ENCODE results near the gene NHERF1. TPM values are rescaled to one million over a fixed set of nuclear protein-coding genes. Genes with fewer than 3 reads are reported as not detected.

Gene NHERF1
- total and polyA plus RNA-seq, 2 donors (not counting 1 experiment from before 2014, with no cell fraction given): 56.2 to 81.8 TPM

DNA sequence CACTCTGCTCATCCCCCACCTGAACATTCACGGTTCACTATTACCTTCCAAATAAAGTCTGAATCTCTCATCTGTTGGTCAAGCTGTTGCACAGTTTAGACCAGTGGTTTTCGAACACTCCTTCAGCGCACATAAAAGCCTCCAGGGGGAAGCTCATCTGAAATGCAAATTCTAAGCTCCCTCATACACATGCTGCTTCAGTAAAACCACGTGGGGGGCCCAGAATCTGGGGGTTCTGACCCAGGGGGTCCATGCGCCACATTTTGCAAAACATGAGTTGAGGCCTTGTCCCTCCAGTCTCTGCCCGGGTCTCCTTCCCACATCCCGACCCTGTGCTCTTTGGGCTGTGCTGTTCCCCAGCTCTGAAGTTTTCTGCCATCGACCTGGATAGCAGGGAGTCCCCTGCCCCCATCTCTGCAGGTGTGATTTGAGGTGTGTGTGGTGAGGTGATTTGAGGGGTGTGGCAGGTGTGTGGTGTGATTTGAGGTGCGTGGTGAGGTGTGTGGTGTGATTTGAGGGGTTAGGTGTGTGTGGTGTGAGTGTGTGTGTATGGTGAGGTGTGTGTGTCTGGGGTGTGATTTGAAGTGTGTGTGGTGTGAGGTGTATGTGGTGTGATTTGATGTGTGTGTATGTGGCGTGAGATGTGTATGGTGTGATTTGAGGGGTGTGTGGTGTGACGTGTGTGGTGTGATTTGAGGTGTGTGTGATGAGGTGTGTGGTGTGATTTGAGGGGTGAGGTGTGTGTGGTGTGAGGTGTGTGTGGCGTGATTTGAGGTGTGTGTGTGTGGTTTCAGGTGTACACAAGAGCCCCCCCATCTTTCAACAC is 16.2 kb upstream of the NHERF1 start:
- Histone ChIP-seq H2AFZ (ENCODE audit: insufficient read depth, low read depth, low read length, poor library complexity, severe bottlenecking) (no peak overlapping the region), H3K79me2 (ENCODE audit: control insufficient read depth, insufficient read depth, low read length) (no peaks in the 10 kb centered on the region), H3K9me3 (ENCODE audit: control extremely low read depth in 1 of 3, control insufficient read depth in 2 of 3, insufficient read depth in 1 of 3, low read length in 2 of 3) (no peaks in the 10 kb centered on the region), H3K4me3 (ENCODE audit: control extremely low read depth in 1 of 5, extremely low read depth in 1 of 5, insufficient read depth in 1 of 5, low read depth in 2 of 5, low read length in 4 of 5) (no peak overlapping the region), H3K4me1 (ENCODE audit: control insufficient read depth in 2 of 2, insufficient read depth in 2 of 2, low read length in 2 of 2) (peaks cover 18 to 37% of the 10 kb centered on the region in 2 donors), H3K9ac (ENCODE audit: low read length) (no peak overlapping the region), H3K27ac (ENCODE audit: low read length in 2 of 2) (no peak overlapping the region), H4K20me1 (ENCODE audit: control insufficient read depth, insufficient read depth, low read length, poor library complexity, severe bottlenecking) (no peaks in the 10 kb centered on the region), H3K27me3 (replicated peaks in 1 of 4; ENCODE audit: control extremely low read depth in 1 of 4, control insufficient read depth in 3 of 4, insufficient read depth in 4 of 4, low read length in 3 of 4) (peaks cover 0 to 10% (median 0%) of the 10 kb centered on the region in 4 experiments), H3K4me2 (replicated peaks; ENCODE audit: low read depth, low read length, poor library complexity, severe bottlenecking) (no peak overlapping the region), H3K36me3 (replicated peaks in 1 of 2; ENCODE audit: control extremely low read depth in 1 of 2, control insufficient read depth in 1 of 2, extremely low read depth in 1 of 2, insufficient read depth in 2 of 2, low read length in 1 of 2) (no peaks in the 10 kb centered on the region)
- no peak for DNase-seq
- no peak overlapping the region for H3K4me3 Mint-ChIP-seq
- 76% methylated on average over 12 of the region's 12 CpGs for WGBS (ENCODE audit: insufficient coverage)
- H3K27ac Mint-ChIP-seq: no peak overlapping the region
- no peaks in the 10 kb centered on the region for H3K9me3 Mint-ChIP-seq (ENCODE audit: insufficient read depth)
- H3K4me1 Mint-ChIP-seq: peaks cover 23% of the 10 kb centered on the region
- TF ChIP-seq CTCF (IDR thresholded peaks at IDR 0.05) (no peak), EZH2 (IDR thresholded peaks at IDR 0.05; ENCODE audit: borderline replicate concordance, insufficient read depth, low read depth, low read length, poor library complexity, severe bottlenecking) (no peak)
- H3K27me3 Mint-ChIP-seq: no peaks in the 10 kb centered on the region
- intact Hi-C loops (cut with micrococcal nuclease): no loop called here
- no peak for ATAC-seq (ENCODE audit: low read depth)
- ChIA-PET CTCF (interaction anchor here (0.8 kb wide), 1 partner anchor 75 kb away, joined by 3 read pairs; no protein-coding TSS in a partner anchor), POLR2A (no interaction called here)
